ENCODE measurements around the gene SETX. TPM values are rescaled to one million over a fixed set of nuclear protein-coding genes. Genes with fewer than 3 reads are reported as not detected.

SETX gene
- total RNA-seq, result 10 to 100 TPM; 56.2 to 83.6 (median 80.3) TPM

- H3K27ac ChIP-seq, result peak within 1 kb of the TSS; percentile 88 to 93
- peak; percentile 96 to 97 for DNase-seq (ENCODE audit: low spot score in 2 of 2)
- intact Hi-C loops (cut with DNase I; ENCODE audit: low total_unique reads), result no loop called here
- no peaks in the 10 kb centered on the region for H3K36me3 ChIP-seq
- no peaks in the 10 kb centered on the region for H3K9me3 ChIP-seq
- TF ChIP-seq POLR2A (IDR thresholded peaks at IDR 0.05) (peak; percentile 69), POLR2AphosphoS5 (IDR thresholded peaks at IDR 0.05) (peak; percentile 72 to 87 (median 80)), CTCF (IDR thresholded peaks at IDR 0.05) (peak in 1 of 3 donors; percentile 8)
- H3K27me3 ChIP-seq, result no peaks in the 10 kb centered on the region
- peak within 1 kb of the TSS; percentile 70 to 94 (median 85) for H3K4me3 ChIP-seq
- peaks cover 0 to 17% of the 10 kb centered on the region in 2 donors for H3K4me1 ChIP-seq
Observed at GRCh38 chr9:132354637-132355355, at the start of gene SETX. TSS of gene SETX (minus strand) at chr9:132354986. CDS start at chr9:132349428, 5,558 bp downstream.

- intact Hi-C loops (cut with DNase I; ENCODE audit: low total_unique reads), result loop anchor here (10.0 kb wide), 1 partner anchor 390 kb away; no protein-coding TSS in a partner anchor
Observed at GRCh38 chr9:132404228-132404881, 49.6 kb upstream of the SETX start.

GRCh38 chr9:132401824-132402223, 47.0 kb upstream of the SETX start:
- no peak for TF ChIP-seq POLR2A (IDR thresholded peaks at IDR 0.05)
- no peak for TF ChIP-seq CTCF (IDR thresholded peaks at IDR 0.05)
- no peak for TF ChIP-seq POLR2AphosphoS5 (IDR thresholded peaks at IDR 0.05)

More at GRCh38 chr9:132404228-132404881, 49.6 kb upstream of the SETX start:
- Histone ChIP-seq H3K4me3 (no peak overlapping the region), H3K36me3 (no peaks in the 10 kb centered on the region), H3K27me3 (no peaks in the 10 kb centered on the region), H3K9me3 (no peaks in the 10 kb centered on the region), H3K4me1 (peaks cover 0 to 8% of the 10 kb centered on the region in 2 donors), H3K27ac (no peak overlapping the region)
- no peak for DNase-seq (ENCODE audit: low spot score in 2 of 2)
- TF ChIP-seq POLR2A (IDR thresholded peaks at IDR 0.05) (no peak), CTCF (IDR thresholded peaks at IDR 0.05) (no peak), POLR2AphosphoS5 (IDR thresholded peaks at IDR 0.05) (no peak)

GRCh38 chr9:132395560-132395959, 40.8 kb upstream of the SETX start:
- no peak for DNase-seq (ENCODE audit: low spot score in 2 of 2)
- Histone ChIP-seq H3K9me3 (no peaks in the 10 kb centered on the region), H3K4me1 (no peaks in the 10 kb centered on the region), H3K27ac (no peak overlapping the region), H3K27me3 (no peaks in the 10 kb centered on the region), H3K36me3 (peaks cover 8% of the 10 kb centered on the region), H3K4me3 (no peak overlapping the region)
- intact Hi-C loops (cut with DNase I; ENCODE audit: low total_unique reads), result no loop called here
- no peak for TF ChIP-seq CTCF (IDR thresholded peaks at IDR 0.05)
- TF ChIP-seq POLR2A (IDR thresholded peaks at IDR 0.05), result no peak
- TF ChIP-seq POLR2AphosphoS5 (IDR thresholded peaks at IDR 0.05), result no peak

More at GRCh38 chr9:132401824-132402223, 47.0 kb upstream of the SETX start:
- intact Hi-C loops (cut with DNase I; ENCODE audit: low total_unique reads), result loop anchor here (10.0 kb wide), 1 partner anchor 393 kb away; no protein-coding TSS in a partner anchor
- no peaks in the 10 kb centered on the region for H3K27me3 ChIP-seq
- H3K4me1 ChIP-seq, result peaks cover 0 to 8% of the 10 kb centered on the region in 2 donors
- H3K9me3 ChIP-seq, result no peaks in the 10 kb centered on the region
- H3K36me3 ChIP-seq, result no peaks in the 10 kb centered on the region
- H3K27ac ChIP-seq, result no peak overlapping the region
- no peak for DNase-seq (ENCODE audit: low spot score in 2 of 2)
- no peak overlapping the region for H3K4me3 ChIP-seq

GRCh38 chr9:132391449-132391848, 36.7 kb upstream of the SETX start:
- intact Hi-C loops (cut with DNase I; ENCODE audit: low total_unique reads), result no loop called here
- TF ChIP-seq POLR2AphosphoS5 (IDR thresholded peaks at IDR 0.05) (no peak), POLR2A (IDR thresholded peaks at IDR 0.05) (no peak), CTCF (IDR thresholded peaks at IDR 0.05) (no peak)
- no peak for DNase-seq (ENCODE audit: low spot score in 2 of 2)
- Histone ChIP-seq H3K36me3 (peaks cover 12% of the 10 kb centered on the region), H3K9me3 (no peaks in the 10 kb centered on the region), H3K4me3 (no peak overlapping the region), H3K27me3 (no peaks in the 10 kb centered on the region), H3K27ac (no peak overlapping the region), H3K4me1 (no peaks in the 10 kb centered on the region)

All from breast epithelium (tissue), 4 donors.